ENCODE measurements around the gene EIF2S2. TPM values are rescaled to one million over a fixed set of nuclear protein-coding genes. Genes with fewer than 3 reads are reported as not detected.
"Not testable (repeated sequence)": the region's sequence is repeated elsewhere in the genome, so short reads cannot be mapped to it uniquely, and the experiment has no call there.

The EIF2S2 gene
- total RNA-seq, 1 donor, result 115 TPM

DNA sequence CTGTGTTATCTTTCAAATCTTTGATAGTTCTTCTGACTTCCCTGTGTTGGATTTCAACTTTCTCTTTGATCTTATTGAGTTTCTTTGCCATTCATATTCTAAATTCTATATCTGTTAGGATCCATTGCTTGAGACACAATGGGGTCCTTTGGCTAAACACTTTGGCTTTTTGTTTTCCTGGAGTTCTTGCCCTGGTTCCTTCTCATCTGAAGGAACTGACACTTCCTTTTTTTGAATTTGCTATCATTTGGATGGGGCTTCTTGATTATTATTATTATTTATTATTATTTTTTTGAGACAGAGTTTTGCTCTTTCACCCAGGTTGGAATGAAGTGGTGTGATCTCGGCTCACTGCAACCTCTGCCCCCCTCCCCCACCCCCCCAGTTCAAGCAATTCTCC lies 30.1 kb upstream of the EIF2S2 start:
- no peak for TF ChIP-seq CTCF (IDR thresholded peaks at IDR 0.05; ENCODE audit: insufficient read depth, low read depth, low read length)
- H3K4me3 ChIP-seq (ENCODE audit: low read depth, low read length), result no peak overlapping the region
- no peak for DNase-seq (ENCODE audit: low read depth)

- no peak for DNase-seq (ENCODE audit: low read depth)
- H3K4me3 ChIP-seq (ENCODE audit: low read depth, low read length), result no peak overlapping the region
- TF ChIP-seq CTCF (IDR thresholded peaks at IDR 0.05; ENCODE audit: insufficient read depth, low read depth, low read length), result no peak
These were observed 29.2 kb upstream of the EIF2S2 start for GRCh38 chr20:34141293-34141692.

- H3K4me3 ChIP-seq (ENCODE audit: low read depth, low read length); DNase-seq (ENCODE audit: low read depth): not testable (repeated sequence)
These were observed 23.7 kb upstream of the EIF2S2 start for GRCh38 chr20:34135525-34136275.

DNA sequence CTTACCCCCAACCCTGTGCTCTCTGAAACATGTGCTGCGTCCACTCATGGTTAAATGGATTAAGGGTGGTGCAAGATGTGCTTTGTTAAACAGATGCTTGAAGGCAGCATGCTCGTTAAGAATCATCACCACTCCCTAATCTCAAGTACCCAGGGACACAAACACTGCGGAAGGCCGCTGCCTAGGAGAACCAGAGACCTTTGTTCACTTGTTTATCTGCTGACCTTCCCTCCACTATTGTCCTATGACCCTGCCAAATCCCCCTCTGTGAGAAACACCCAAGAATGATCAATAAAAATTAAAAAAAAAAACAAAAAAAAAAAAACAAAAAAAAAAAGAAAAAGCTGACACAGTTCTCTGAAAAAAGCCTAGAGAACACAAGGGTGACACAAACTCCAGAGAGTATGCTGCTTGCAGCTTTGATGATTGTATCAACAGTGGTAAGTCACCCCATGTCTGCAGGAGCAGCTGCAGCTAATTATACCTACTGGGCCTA lies 21.4 kb upstream of the EIF2S2 start:
- not testable (repeated sequence) for DNase-seq (ENCODE audit: low read depth); H3K4me3 ChIP-seq (ENCODE audit: low read depth, low read length)

- H3K4me3 ChIP-seq (ENCODE audit: low read depth, low read length); DNase-seq (ENCODE audit: low read depth): not testable (repeated sequence)
These were observed 20.9 kb upstream of the EIF2S2 start for GRCh38 chr20:34132943-34133342.

- DNase-seq (ENCODE audit: low read depth); H3K4me3 ChIP-seq (ENCODE audit: low read depth, low read length): not testable (repeated sequence)
These were observed 20.4 kb upstream of the EIF2S2 start for GRCh38 chr20:34132491-34132890.

DNA sequence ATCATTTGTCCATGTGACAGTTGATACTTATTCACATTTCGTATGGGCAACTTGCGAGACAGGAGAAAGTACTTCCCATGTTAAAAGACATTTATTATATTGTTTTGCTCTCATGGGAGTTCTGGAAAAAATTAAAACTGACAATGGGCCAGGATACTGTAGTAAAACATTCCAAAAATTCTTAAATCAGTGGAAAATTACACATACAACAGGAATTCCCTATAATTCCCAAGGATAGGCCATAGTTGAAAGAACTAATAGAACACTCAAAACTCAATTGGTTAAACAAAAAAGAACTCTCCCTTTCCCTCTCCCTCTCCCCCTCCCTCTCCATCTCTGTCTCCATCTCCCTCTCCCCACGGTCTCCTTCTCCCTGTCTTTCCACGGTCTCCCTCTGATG lies 19.4 kb upstream of the EIF2S2 start:
- no peak for DNase-seq (ENCODE audit: low read depth)
- TF ChIP-seq CTCF (IDR thresholded peaks at IDR 0.05; ENCODE audit: insufficient read depth, low read depth, low read length), result no peak
- no peak overlapping the region for H3K4me3 ChIP-seq (ENCODE audit: low read depth, low read length)

DNA sequence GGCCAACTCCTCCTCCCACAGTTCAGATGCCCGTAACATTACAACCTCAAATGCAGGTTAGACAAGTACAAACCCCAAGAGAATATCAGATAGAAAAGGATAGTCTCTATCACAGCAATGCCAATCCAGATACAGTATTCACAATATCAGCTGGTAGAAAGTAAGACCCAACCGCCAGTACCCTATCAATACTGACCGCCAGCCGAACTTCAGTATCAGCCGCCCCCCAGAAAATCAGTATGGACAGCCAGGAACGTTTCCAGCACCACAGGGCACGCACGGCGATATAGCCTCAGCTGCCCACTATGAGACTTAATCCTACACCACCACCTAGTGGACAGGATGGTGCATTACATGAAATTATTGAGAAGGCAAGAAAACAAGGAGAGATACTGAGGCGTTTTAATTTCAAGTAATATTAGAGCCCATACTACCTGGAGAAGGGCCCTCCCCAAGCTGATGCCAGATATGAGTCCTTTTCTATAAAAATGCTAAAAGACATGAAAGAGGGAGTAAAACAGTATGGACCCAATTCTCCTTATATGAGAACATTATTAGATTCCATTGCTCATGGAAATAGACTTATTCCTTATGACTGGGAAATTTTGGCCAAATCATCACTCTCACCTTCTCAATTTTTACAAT lies 17.6 kb upstream of the EIF2S2 start:
- peak; percentile 80 for DNase-seq (ENCODE audit: low read depth)
- H3K4me3 ChIP-seq (ENCODE audit: low read depth, low read length), result no peak overlapping the region
- TF ChIP-seq CTCF (IDR thresholded peaks at IDR 0.05; ENCODE audit: insufficient read depth, low read depth, low read length), result peak; percentile 84

DNA sequence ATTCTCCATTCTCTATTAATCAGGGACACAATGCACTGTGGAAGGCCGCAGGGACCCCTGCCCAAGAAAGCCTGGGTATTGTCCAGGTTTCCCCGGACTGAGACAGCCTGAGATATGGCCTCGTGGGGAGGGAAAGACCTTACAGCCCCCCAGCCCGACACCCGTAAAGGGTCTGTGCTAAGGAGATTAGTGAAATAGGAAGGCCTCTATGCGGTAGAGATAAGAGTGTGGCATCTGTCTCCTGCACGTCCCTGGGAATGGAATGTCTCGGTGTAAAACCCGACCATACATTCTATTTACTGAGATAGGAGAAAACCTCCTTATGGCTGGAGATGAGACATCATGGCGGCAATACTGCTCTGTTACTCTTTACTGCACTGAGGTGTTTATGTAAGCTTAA lies 15.7 kb upstream of the EIF2S2 start:
- no peak for TF ChIP-seq CTCF (IDR thresholded peaks at IDR 0.05; ENCODE audit: insufficient read depth, low read depth, low read length)
- no peak for DNase-seq (ENCODE audit: low read depth)

More for the DNA sequence above, 15.7 kb upstream of the EIF2S2 start:
- H3K4me3 ChIP-seq (ENCODE audit: low read depth, low read length), result no peak overlapping the region
